IPS DF 4.7 (cell line): Measurements from ENCODE around the gene APOC3.
"Not testable (repeated sequence)": the region's sequence is repeated elsewhere in the genome, so short reads cannot be mapped to it uniquely, and the experiment has no call there.

Source experiments
- DNase-seq: peaks from one replicate; pipeline ENCODE4 v3.0.0-alpha.2; 2013; ENCODE audit warnings: low spot score; ENCODE audit errors: extremely low read depth

APOC3 gene

DNA sequence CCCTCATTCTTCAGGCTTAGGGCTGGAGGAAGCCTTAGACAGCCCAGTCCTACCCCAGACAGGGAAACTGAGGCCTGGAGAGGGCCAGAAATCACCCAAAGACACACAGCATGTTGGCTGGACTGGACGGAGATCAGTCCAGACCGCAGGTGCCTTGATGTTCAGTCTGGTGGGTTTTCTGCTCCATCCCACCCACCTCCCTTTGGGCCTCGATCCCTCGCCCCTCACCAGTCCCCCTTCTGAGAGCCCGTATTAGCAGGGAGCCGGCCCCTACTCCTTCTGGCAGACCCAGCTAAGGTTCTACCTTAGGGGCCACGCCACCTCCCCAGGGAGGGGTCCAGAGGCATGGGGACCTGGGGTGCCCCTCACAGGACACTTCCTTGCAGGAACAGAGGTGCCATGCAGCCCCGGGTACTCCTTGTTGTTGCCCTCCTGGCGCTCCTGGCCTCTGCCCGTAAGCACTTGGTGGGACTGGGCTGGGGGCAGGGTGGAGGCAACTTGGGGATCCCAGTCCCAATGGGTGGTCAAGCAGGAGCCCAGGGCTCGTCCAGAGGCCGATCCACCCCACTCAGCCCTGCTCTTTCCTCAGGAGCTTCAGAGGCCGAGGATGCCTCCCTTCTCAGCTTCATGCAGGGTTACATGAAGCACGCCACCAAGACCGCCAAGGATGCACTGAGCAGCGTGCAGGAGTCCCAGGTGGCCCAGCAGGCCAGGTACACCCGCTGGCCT is 641 bp downstream of the APOC3 start:
- DNase-seq = no peak

DNA sequence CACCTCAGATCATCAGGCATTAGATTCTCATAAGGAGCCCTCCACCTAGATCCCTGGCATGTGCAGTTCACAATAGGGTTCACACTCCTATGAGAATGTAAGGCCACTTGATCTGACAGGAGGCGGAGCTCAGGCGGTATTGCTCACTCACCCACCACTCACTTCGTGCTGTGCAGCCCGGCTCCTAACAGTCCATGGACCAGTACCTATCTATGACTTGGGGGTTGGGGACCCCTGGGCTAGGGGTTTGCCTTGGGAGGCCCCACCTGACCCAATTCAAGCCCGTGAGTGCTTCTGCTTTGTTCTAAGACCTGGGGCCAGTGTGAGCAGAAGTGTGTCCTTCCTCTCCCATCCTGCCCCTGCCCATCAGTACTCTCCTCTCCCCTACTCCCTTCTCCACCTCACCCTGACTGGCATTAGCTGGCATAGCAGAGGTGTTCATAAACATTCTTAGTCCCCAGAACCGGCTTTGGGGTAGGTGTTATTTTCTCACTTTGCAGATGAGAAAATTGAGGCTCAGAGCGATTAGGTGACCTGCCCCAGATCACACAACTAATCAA is 2.2 kb downstream of the APOC3 start:
- no peak for DNase-seq

DNA sequence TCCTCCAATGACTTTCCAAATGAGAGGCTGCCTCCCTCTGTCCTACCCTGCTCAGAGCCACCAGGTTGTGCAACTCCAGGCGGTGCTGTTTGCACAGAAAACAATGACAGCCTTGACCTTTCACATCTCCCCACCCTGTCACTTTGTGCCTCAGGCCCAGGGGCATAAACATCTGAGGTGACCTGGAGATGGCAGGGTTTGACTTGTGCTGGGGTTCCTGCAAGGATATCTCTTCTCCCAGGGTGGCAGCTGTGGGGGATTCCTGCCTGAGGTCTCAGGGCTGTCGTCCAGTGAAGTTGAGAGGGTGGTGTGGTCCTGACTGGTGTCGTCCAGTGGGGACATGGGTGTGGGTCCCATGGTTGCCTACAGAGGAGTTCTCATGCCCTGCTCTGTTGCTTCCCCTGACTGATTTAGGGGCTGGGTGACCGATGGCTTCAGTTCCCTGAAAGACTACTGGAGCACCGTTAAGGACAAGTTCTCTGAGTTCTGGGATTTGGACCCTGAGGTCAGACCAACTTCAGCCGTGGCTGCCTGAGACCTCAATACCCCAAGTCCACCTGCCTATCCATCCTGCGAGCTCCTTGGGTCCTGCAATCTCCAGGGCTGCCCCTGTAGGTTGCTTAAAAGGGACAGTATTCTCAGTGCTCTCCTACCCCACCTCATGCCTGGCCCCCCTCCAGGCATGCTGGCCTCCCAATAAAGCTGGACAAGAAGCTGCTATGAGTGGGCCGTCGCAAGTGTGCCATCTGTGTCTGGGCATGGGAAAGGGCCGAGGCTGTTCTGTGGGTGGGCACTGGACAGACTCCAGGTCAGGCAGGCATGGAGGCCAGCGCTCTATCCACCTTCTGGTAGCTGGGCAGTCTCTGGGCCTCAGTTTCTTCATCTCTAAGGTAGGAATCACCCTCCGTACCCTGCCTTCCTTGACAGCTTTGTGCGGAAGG is 2.9 kb downstream of the APOC3 start:
- DNase-seq = no peak

DNA sequence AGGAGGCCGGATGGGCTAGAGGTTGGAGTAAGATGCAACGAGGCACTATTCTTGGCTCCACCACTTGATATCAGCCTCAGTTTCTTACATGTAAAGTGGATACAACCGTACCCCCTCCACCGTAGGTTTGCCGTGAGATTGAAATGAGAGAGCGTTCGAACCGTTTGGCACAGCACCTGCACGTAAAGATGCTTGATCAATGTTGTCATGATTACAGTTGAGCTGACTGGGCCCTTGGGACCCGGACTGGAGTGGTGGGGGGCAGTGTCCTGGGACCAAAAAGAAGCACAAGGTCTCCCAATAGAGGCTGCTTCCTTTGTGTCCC is 3.7 kb downstream of the APOC3 start:
- DNase-seq = no peak

DNA sequence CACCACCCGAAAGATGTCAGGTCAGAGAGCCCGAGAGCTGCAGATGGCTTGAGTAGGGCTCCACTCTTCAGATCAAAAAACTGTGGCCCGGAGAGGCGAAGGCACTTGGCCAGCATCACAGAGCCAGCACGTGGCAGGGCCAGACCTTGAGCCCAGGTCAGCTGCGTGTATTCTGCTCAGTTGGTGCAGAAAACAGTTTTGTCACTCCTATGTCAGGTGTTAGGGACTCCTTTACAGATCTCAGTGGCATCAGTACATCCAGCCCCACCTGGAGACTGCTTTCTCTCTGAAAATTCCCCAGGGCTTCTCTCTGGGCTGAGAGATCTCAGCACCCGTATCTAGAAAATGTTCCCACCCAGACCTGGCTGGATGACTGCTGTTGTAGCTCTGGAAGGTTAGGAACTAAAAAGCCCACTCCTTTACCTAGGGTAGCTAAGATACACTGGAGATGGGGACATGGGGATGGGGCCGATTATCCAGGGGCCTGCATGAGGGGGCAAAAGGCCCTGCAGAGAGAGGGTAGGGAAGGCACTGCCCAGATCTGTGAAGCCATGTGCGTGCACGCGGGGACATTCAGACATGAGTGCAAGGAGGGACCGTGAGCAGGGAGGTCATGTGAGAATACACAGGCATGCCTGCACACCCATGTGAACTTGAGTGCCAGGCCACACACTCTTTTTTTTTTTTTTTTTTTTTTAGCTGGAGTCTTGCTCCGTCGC is 4.3 kb downstream of the APOC3 start:
- no peak for DNase-seq

DNA sequence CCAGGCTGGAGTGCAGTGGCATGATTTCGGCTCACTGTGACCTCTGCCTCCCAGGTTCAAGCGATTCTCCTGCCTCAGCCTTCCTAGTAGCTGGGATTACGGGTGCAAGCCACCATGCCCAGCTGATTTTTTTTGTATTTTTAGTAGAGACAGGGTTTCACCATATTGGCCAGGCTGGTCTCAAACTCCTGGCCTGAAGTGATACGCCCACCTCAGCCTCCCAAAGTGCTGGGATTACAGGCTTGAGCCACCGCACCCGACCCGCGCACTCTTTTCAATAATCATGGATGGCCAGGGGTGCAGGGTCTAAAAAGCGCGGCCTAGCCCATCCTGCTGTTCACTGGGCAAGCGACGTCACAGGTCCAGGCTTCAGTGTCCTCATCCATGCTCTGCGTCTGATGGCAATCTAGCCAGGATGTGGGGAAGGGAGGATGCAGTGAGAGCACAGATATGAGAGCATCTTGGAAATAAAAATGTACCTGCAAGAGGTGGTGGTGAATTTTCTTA is 4.9 kb downstream of the APOC3 start:
- not testable (repeated sequence) for DNase-seq

DNA sequence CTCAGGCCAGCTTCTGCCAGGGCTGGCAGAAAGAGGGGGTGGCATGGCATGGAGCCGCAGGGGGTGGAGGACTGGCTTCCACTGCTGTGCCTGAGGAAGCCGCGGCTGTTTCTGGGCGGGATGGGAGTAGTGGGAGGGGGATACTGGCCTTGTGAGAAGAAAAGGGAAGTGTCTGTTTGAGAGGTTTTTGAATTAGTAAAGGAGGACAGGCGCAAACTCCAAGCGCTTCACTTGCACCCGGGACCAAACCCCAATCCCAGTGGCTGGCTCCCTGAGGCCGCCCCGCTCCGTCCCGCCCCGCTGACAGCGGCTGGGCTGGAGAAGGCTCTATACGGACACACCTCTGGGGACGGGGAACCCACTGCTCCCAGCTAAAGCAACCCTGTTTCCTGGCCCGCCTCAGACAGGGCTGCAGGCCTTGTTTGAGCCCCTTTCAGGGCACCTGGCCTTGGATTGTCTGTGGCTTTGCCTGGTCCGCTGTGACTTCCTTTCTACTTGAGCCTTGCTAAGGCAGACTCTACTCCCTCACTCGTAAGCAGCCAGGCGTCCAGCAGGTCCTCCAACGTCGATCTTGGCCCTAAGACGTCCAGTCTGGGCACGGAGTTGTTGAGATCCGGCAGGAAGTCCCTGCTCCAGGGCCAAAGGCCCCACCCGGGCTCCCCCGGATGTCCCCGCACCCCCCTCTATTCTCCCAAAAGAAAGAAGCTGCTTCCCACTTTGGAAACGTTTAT is 5.5 kb downstream of the APOC3 start:
- DNase-seq = no peak

DNA sequence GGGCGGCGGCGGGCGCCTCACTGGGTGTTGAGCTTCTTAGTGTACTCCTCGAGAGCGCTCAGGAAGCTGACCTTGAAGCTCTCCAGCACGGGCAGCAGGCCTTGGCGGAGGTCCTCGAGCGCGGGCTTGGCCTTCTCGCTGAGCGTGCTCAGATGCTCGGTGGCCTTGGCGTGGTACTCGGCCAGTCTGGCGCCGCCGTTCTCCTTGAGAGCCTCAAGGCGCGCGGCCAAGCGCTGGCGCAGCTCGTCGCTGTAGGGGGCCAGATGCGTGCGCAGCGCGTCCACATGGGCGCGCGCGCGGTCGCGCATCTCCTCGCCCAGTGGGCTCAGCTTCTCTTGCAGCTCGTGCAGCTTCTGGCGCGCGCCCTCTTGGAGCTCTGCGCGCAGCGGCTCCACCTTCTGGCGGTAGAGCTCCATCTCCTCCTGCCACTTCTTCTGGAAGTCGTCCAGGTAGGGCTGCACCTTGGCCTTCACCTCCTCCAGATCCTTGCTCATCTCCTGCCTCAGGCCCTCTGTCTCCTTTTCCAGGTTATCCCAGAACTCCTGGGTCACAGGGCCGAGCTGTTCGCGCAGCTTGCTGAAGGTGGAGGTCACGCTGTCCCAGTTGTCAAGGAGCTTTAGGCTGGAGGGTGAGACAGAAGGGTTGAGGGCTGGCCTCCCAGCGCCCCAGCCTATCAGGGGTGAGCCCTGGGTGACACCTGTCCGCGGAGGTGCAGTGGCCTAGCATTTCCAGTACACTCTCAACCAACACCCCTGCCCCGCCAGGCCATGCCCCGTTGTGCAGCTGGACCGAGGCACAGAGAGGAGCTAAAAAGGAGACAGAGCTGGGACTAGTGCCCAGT is 6.3 kb downstream of the APOC3 start:
- DNase-seq = peak; percentile 66

DNA sequence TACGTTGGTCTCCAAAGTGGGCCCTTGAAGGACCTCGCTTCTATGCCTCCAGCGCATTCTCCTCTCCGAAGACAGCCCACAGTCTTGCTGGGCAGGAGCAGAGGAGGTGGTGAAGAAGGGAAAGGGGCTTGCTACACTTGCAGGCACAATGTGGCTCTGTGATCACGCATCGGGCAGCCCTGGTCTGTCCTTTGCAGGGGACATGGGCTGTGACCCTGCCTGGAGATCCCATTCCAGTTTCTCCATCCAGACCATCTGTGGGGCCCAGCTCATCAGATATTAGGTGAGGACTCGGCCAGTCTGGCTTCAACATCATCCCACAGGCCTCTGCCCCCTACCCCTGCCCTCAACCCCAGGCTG is 6.9 kb downstream of the APOC3 start:
- DNase-seq = no peak

DNA sequence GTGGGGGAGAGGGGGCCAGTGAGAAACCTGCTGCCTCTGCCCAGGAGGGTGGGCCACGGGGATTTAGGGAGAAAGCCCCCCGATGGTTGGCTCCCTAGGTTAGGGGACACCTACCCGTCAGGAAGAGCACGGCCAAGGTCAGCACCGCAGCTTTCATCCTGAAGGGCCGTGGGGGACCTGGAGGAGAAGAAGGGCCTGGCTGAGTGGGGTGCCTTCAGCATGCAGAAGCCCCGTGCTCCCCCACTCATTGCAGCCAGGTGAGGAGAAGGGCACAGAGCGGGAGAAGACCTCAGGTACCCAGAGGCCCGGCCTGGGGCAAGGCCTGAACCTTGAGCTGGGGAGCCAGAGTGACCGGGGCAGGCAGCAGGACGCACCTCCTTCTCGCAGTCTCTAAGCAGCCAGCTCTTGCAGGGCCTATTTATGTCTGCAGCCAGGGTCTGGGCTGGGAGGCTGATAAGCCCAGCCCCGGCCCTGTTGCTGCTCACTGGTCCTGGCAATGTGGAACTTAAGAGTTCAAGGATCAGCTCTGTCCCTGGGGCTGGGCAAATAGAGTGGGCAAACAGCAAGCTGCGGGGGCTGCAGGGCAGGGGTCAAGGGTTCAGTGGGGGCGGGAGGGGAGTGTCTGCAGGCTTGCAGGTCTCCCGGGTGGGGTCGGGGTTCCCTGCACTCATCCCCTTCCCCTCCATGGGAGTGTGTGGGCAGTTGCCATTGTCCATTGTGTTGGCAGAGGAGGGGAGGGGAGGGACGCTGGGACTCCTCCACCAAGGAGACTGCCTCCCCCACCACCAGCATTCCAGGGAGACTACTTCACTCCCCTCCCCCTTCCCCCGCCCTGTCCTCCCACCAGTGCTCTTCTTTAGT is 7.8 kb downstream of the APOC3 start, which contains the start of gene APOA1:
TSS of gene APOA1 (minus strand) at position 392 of the 861 bp plus-strand sequence. CDS start at position 157, 235 bp downstream.
- no peak for DNase-seq

DNA sequence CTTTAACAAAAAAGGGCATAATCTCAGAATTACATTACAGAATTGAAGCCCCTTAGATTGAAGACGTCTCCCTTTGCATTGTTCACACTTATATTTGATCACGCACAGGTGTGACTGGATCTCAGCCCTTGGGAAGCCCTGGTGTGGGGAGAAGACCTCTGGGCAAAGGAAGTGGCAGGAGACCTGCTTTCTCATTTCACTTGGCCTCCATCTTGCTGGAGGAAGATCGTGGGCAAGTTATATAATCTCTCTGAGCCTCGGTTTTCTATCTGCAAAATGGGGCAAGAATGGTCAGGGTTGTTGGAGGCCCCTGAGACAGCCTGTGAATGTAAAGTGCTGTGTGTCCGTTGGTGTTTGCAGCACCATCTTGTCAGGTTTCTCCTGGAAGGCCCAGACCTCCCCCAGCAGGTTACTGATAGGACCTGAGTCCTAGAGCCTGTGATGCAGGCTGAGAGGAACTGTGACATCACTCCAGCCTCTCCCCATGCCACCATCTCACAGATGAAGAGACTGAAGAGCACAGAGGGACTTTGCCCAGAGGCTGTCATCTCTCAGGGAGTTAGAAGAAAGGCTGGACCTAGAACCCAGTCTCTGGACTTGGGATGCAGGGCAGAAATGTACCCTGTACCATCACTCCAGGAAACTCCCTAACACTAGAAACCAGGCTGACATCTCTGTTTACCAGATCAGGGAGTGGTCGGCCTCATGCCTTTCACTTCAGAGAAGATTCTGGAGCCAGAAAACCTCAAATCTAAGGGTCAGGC is 8.8 kb downstream of the APOC3 start:
- DNase-seq = no peak

DNA sequence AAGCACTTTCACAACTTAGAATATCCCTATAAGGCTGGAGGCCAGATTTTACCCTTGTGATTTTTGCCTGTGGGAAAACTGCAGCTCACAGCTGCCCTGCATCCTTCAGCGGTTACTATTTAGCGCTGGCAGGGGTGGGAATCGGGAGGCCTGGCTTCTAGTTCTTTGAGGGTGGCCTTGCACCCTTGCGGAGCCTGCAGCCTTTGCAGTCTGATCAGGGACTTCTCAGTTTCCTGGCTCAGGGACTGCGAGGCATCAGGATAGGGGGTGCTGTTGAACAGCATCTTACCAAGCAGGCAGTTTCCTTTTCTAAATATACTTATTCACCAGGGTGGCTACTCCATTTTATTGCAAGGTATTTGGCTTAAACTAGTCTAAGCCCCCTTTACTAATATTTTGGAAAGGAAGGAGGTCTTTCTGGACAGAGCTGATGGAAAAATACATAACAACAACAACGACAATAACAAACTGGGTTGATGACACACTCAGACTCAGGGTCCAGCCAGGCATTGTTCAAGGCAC is 10.6 kb downstream of the APOC3 start:
- no peak for DNase-seq

DNA sequence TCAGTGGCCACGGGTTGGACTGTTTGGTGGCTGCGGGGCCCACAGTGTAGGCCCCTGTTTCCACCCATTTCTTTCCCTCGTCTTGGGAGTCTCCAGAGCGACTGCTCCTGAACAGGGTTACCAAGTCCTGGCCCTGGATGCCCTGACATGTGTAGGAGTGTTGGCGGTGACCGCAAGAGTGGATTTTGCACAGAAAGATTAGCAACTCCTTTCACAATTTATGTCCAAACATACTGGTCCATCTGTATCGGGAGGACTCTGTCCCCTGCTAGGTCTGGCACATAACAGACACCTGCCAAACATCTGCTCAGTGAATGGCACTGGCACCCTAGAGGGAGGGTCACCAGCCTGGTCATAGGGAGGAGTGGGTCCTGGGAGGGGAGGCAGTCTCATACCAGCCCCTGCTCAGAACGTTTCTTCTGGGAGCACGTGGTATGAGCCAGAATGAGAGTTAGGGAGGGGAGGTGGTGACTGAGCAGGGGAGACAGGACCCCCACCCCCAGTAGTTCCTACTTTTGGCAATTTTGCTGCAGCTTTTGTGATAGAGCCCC is 11.1 kb downstream of the APOC3 start:
- no peak for DNase-seq

DNA sequence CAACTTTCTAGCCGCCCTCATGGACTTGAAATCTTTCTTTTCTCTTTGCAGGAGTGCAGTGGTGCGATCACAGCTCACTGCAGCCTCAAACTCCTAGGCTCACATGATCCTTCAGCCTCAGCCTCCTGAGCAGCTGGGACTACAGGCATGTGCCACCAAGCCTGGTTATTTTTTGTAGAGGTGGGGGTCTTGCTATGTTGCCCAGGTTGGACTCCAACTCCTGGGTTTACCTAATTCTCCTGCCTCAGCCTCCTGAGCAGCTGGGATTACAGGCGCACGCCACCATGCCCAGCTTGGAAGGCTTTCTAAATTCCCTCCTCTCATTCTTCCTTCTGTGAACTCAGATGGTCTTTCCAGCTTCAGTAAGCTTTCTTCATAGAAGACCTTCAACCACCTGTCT is 12.4 kb downstream of the APOC3 start:
- DNase-seq = no peak

DNA sequence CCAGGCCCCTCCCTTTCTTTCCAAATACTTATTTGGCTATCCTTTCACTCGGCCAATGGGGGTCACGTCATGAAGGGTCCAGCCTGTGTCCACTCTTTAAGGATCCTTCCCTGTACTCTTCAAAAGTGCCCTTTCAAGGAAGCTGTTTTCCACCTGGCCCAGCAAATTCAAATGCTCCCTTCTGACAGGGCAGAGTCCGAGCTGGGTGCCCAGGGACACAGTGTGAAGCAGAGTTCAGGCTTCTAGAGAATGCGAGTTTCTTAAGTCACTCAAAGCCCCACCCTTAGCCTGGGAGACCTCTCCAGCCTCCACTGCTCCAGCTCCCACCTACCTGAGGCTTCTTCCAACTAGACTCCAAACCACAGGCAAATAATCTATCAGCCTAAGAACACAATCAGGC is 13.2 kb downstream of the APOC3 start:
- no peak for DNase-seq

DNA sequence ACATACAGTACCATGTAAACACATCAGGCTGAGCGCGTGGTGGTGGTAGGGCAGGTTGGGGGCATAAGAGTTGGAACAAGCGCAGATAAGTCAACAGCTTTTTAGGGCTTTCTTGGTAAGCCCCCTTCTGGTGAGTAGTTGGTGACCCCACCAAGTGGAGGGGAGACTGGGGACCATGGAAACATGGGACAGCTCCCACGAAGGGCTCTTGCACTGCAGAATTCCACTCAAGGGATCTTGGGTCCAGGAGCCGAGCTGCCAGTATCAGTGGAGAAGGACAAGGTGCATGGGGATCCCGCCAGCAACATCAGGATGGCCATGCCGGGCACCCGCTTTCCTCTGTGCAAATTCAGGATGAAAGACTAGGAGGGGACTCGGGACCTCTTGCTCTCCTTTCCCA is 14.0 kb downstream of the APOC3 start:
- no peak for DNase-seq

DNA sequence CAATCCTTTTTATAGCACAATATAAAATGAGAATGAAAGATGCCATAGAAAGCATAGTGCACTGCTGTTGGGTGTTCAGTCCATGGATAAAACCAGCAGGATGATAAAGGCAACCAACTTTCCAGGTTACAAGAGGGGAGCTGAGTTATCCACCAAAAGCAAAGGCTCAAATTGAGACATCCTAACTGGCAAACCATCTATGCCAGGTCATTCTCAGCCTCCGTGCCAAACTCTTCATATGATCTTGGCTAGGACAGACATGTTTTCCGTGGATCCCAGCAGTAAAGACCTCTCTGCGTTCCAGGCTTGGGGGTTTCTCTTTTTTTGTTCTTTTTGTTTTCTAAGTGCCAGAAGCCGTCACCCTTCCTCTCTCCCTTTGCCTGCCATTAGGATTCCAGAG is 15.0 kb downstream of the APOC3 start:
- DNase-seq = no peak

DNA sequence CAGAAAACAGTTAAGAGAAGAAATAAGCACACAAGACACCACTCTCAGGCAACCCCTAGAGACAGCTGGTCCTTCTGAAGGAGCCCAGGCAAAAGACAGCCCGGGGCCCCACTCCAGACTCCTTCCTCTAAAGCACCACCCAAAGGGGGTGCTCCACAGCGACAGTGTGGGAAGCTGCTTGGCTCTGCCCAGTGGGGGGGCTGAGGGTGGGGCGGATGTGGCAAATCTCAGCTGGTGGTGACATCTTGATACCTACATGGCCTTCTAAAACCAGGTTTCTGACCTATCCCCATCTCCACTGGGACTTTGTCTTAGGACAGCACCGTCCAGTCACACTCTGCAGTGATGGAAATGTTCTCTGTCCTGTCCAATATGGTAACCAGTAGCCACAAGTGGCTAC is 17.9 kb downstream of the APOC3 start:
- DNase-seq = no peak
